ENCODE results near the gene CACNG7. TPM values are rescaled to one million over a fixed set of nuclear protein-coding genes. Genes with fewer than 3 reads are reported as not detected.

Gene CACNG7
- total RNA-seq, 1 experiment from 2014 or later = not detected

DNA sequence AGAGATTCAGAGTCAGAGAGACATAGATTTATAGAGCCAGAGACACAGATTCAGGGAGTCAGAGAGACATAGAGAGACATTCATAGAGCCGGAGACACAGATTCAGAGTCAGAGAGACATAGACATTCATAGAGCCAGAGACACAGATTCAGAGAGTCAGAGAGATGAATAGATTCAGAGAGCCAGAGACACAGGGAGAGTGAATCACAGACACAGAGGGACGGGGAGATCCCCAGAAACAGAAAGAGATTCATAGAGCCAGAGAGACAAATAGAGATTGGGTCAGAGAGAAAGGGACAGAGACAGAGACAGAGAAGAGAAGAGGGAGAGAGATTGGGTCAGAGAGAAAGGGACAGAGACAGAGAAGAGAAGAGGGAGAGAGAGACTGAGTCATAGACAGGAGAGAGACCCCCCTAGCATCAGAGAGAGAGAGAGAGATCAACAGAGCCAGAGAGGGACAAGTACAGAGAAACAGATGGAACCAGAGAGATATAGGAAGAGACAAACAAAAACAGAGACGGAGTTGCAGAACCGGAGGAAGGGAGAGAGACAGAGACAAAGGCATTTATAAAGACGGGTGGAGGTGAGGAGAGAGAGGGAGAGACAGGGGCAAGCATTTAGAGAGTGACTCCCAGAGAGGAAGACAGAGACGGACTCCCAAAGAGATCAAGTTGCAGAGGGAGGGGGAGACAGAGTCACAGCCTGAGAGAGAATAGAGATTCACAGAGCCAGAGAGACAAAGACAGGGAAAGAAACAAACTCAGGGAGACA lies 28.2 kb upstream of the CACNG7 start:
- no peak for DNase-seq (ENCODE audit: low read depth, low spot score)
- ChIA-PET CTCF (no interaction called here), POLR2A (interaction anchor here (2.8 kb wide), 1 partner anchor 13 kb away, joined by 11 read pairs; the partner anchor contains the start of gene MYADM), RAD21 (ENCODE audit: low non-redundant PET in 1 of 2, low total read pairs in 2 of 2, uncharacterized antibody in 2 of 2, unreplicated experiment in 2 of 2) (no interaction called here)
- H3K79me2 ChIP-seq (ENCODE audit: insufficient read depth, low read length) = no peaks in the 10 kb centered on the region
- intact Hi-C loops (cut with micrococcal nuclease) = no loop called here
- no peaks in the 10 kb centered on the region for H3K27me3 ChIP-seq (ENCODE audit: insufficient read depth, low read length)
- peak overlapping the region; percentile 49; the same call in 1 of the 2 replicates for H3K9ac ChIP-seq (ENCODE audit: low read length)
- H3K9me3 ChIP-seq (ENCODE audit: control insufficient read depth in 1 of 2, insufficient read depth in 1 of 2, low read depth in 1 of 2, low read length in 2 of 2) = no peaks in the 10 kb centered on the region
- H3K36me3 ChIP-seq (ENCODE audit: control insufficient read depth in 1 of 2, insufficient read depth in 2 of 2, low read length in 2 of 2) = no peaks in the 10 kb centered on the region; a peak in 1 of 4 replicates
- peak overlapping the region; percentile 89 for H3K4me2 ChIP-seq (ENCODE audit: low read length)
- BruUV-seq (replicated peaks) = no TSS peak
- peaks cover 21 to 37% of the 10 kb centered on the region in 2 experiments for H3K4me1 ChIP-seq (ENCODE audit: control insufficient read depth in 1 of 2, insufficient read depth in 2 of 2, low read length in 2 of 2)
- no peaks in the 10 kb centered on the region for H3K9me2 ChIP-seq (ENCODE audit: insufficient read depth)
- H2AFZ ChIP-seq (ENCODE audit: low read depth, low read length, poor library complexity, severe bottlenecking) = peak overlapping the region; percentile 24
- ATAC-seq = no peak
- no peaks in the 10 kb centered on the region for H4K20me1 ChIP-seq (ENCODE audit: insufficient read depth)
- TF ChIP-seq ZBTB33 (IDR thresholded peaks at IDR 0.05; ENCODE audit: extremely low read depth, insufficient replicate concordance, low read length) (no peak), POLR2A (IDR thresholded peaks at IDR 0.05; ENCODE audit: borderline replicate concordance, extremely low read depth, insufficient read depth, insufficient read length) (no peak), YY1 (IDR thresholded peaks at IDR 0.05; ENCODE audit: extremely low read depth, insufficient replicate concordance, low read depth, low read length) (no peak), SIN3A (IDR thresholded peaks at IDR 0.05; ENCODE audit: low read depth) (no peak), EGR1 (IDR thresholded peaks at IDR 0.05; ENCODE audit: low read depth) (no peak), ZFX (IDR thresholded peaks at IDR 0.05) (no peak), RAD21 (IDR thresholded peaks at IDR 0.05; ENCODE audit: low read depth) (no peak), POLR2AphosphoS5 (IDR thresholded peaks at IDR 0.05; ENCODE audit: low read depth, low read length) (no peak), CTCF (IDR thresholded peaks at IDR 0.05 in 2 of 3, conservative IDR thresholded peaks at IDR 0.05 in 1 of 3; ENCODE audit: borderline replicate concordance in 1 of 3, insufficient read depth in 1 of 3, low read depth in 2 of 3, low read length in 2 of 3) (no peak), SRF (IDR thresholded peaks at IDR 0.05; ENCODE audit: low read depth) (no peak)
- no peak overlapping the region for H3K27ac ChIP-seq (ENCODE audit: low read depth, low read length)
- peak overlapping the region in 1 of 2 experiments; percentile 52; a peak in 1 of 4 replicates for H3K4me3 ChIP-seq (replicated peaks in 1 of 2; ENCODE audit: low read depth in 1 of 2, low read length in 2 of 2)

Data from HCT116 (cell line).